Fibroblast of skin of right quadriceps (primary cell): ENCODE measurements around the gene CFAP126.
"Not testable (repeated sequence)": the region's sequence is repeated elsewhere in the genome, so short reads cannot be mapped to it uniquely, and the experiment has no call there.

Source experiments
- DNase-seq: peaks from one replicate; pipeline ENCODE4 v3.0.0-alpha.2; 2013

The CFAP126 gene, protein sequence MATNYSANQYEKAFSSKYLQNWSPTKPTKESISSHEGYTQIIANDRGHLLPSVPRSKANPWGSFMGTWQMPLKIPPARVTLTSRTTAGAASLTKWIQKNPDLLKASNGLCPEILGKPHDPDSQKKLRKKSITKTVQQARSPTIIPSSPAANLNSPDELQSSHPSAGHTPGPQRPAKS

DNA sequence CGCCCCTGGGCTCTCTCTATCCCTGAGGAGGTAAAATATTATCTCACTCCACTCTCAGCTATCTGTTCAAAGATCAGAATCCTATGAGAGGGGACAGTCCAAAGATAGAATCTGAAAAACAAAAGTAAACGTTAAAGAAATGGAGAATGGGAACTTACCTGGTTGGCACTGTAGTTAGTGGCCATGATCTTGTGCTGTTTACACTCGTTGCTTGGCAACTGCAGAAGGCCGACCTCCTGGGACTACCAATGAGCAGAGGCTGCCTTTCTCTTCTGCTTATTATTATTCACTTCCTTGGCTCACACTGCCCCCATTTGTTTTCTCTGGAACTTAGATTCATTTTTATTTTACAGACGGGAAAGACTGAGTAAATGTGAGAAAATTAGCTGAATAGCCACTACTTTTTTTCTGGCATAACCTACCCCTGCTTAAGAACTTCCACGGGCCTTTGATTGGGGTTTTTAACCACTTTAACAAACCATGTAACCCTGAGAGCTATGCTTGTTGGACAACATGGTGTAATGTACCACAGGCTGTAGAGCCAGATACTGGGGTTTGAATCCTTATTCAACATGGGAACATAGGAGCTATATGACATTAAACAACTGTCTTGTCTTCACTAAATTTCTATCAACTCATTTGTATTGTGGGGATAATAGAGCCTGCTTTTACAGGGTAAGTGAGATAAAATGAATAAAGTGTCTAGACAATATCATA is at the start of gene CFAP126:
Gene CFAP126, minus strand, starts transcription at position 193 of the 717 bp plus-strand sequence. Its CDS starts 8 bp downstream, at position 185.
- DNase-seq: peak; percentile 55

DNA sequence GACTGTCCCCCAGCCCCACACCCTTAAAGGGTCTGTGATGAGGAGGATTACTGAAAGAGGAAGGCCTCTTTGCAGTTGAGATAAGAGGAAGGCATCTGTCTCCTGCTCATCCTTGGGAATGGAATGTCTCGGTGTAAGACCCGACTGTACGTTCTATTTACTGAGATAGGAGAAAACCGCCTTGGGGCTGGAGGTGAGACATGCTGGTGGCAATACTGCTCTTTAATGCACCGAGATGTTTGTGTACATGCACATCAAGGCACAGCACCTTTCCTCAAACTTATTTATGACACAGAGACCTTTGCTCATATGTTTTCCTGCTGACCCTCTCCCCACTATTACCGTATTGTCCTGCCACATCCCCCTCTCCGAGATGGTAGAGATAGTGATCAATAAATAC is 45.4 kb upstream of the CFAP126 start:
- not testable (repeated sequence) for DNase-seq

DNA sequence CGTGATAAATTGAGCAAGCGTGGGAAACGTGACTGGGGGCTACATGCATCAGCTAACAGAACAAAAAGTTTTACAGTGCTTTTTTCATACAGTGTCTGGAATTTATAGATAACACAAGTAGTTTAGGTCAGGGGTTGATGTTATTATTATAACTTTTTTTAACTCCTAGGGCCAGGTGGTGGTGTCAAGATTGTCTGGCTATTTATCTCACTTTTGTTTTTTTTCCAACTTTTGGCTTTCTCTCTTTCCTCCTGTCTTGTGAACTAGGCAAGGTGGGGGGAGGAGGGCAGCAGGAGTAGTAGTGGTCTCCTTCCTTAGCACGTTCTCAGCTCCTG is 42.9 kb upstream of the CFAP126 start:
- DNase-seq: not testable (repeated sequence)

DNA sequence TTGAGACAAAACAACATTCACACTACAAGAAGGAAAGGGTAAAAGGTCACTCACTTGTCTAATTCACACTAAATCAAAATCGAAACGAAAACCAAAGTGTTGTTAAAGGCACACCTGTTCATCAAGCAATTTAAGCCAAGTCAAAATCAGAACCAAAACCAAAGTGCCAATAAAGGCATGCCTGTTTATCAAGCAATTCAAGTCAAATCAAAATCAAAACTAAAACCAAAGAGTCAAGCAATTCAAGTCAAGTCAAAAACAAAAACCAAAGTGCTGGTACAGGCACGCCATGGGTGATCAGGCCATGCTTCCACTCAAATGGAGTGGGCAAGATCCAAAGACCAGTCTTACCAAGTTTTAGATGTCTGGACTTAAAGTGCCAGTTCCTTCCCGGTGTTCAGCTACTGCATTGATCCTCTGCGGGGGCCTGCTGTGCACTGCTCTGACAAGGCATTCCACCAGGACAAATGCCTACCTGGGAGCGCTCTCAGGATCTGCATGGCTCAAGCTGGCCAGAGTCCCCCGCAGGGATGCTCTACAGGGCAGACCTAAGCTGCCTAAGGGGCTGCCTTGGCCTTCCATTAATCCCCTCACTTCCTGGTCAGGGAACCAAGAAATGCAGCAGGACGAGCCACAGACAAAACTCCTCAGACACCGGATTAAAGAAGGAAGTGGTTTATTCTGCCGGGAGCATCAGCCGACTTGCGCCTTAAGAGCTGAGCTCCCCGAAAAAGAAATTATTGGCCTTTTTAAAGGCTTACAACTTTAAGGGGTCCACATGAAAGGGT is 42.4 kb upstream of the CFAP126 start:
- not testable (repeated sequence) for DNase-seq

DNA sequence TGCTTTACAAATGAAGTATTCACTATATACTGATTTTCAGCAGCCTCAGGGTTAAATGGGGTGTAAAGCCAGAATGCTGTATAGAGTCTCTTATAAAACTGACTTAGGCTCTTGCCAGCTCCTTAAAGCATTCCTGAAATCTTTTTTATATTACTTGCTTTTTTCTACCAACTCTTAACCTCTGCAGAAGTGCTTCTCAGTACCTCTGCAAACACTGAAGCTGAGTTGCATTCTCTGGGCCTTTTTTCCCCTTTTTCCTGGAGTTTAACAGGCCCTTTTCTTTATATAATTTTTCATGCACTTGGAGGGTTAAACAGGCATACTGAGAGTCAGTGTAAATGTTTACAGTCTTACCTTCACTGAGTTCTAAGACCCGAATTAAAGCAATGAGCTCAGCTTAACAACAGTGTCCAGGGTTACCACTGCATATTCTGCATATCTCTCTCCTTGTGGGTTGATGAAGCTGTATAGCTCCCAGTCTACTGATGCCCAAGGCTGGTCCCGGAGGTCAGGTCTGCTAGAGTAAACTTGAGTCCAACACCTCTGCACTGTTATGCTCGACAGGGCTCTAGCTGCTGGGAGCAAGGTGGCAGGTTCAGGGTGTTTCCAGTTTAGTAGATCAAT is 40.9 kb upstream of the CFAP126 start:
- DNase-seq: no peak

DNA sequence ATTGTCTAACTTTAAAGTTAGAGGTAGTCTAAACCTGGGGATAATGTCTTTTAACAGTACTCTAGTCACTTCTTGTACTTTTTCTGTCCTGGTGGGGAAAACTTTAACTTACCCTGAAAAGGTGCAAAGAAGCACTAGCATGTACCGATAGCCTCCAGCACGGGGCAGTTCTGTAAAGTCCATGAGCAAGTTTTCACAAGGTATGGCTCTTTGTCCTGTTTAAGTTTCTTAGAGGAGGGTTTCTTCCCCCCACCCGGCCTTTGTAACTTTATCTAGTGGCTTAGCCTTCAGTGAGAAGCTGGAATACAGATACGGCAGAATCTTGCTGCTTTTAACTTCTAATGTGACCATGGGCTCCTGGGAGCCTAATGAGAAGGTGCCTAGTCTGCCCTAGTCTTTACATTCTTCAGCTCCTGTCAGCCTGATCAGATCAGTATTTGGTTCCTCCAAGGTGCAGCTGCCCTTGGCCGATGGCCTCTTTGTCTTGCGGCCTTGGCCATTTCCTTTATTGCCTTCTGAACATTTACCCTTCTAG is 39.8 kb upstream of the CFAP126 start:
- DNase-seq: no peak

DNA sequence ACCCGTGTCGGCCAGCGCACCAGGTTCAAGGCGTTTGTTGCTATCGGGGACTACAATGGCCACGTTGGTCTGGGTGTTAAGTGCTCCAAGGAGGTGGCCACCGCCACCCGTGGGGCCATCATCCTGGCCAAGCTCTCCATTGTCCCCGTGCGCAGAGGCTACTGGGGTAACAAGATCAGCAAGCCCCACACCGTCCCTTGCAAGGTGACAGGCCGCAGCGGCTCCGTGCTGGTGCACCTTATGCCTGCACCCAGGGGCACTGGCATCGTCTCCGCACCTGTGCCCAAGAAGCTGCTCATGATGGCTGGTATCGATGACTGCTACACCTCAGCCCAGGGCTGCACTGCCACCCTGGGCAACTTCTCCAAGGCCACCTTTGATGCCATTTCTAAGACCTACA is 38.9 kb upstream of the CFAP126 start:
- not testable (repeated sequence) for DNase-seq

DNA sequence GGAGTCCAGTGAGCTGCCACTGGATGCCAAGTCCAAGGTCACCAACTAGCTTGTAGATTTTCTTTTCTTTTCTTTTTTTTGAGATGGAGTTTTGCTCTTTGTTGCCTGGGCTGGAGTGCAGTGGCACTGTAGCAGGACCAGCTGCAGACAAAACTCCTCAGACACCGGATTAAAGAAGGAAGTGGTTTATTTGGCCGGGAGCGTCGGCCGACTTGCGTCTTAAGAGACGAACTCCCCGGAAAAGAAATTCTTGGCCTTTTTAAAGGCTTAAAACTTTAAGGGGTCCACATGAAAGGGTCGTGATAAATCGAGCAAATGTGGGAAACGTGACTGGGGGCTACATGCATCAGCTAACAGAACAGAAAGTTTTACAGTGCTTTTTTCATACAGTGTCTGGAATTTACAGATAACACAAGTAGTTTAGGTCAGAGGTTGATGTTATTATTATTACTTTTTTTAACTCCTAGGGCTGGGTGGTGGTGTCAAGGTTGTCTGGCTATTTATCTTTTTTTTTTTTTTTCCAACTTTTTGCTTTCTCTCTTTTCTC is 36.4 kb upstream of the CFAP126 start:
- DNase-seq: no peak

DNA sequence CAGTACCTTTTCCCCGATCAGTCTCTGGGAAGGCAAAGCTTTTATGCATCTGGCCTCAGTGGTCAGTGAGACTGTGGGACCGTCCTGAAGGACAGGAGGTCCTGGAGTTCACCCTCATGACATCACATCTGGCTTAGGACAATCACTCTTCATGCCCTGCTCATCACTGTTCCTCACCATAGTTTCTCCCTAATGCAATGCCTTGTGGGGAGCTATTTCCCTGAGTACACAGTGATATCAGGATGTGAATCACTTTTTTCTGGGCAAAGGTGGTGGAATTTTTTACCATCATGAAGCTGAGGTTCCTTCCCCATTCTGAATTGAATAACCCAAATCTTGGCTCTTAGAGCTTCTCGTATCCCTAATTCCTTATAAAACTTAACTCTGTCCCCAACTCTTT is 34.8 kb upstream of the CFAP126 start:
- no peak for DNase-seq

DNA sequence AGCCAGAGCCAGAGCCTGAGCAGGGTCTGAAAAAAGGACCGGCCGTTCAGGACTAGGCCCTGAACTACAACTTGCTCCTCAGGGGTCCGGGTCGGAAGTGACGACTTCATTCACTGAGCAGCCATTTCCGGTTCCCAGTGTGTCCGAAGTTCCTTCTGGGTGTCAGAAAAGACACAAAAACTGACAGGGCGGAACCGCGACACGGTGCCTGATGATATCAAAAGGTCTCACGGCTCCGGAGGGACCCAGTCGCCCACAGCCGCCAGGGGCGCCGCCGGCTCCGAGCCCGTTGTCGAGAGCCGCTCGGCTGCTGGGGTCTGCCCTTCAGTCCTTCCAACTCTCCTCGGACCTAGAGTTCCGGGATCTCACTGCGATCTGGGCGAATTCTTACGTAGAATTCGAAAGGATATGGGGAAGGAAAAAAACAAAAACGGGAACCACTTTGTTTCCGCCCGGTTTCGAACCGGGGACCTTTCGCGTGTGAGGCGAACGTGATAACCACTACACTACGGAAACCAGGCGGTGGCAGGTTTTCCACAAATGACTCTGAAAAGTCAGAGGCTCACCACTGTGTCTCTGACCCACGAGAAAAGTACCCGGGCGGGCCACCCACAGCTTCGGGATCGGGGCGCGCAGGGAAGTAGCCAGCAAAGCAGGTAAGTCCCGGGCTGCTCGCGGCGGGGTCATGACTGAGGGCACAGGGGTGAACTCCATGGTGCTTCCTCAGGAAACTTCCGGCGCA is 31.8 kb upstream of the CFAP126 start:
- peak; percentile 94 for DNase-seq

- DNase-seq: no peak
Measured at GRCh38 chr1:161398900-161399256, 31.2 kb upstream of the CFAP126 start.

- not testable (repeated sequence) for DNase-seq
Measured at GRCh38 chr1:161397038-161397437, 29.4 kb upstream of the CFAP126 start.

GRCh38 chr1:161393151-161393550 is 25.5 kb upstream of the CFAP126 start:
- DNase-seq: no peak

- DNase-seq: no peak
Measured at GRCh38 chr1:161391611-161392010, 23.9 kb upstream of the CFAP126 start.

GRCh38 chr1:161391136-161391535 is 23.5 kb upstream of the CFAP126 start:
- DNase-seq: not testable (repeated sequence)

- no peak for DNase-seq
Measured at GRCh38 chr1:161390559-161390858, 22.8 kb upstream of the CFAP126 start.

DNA sequence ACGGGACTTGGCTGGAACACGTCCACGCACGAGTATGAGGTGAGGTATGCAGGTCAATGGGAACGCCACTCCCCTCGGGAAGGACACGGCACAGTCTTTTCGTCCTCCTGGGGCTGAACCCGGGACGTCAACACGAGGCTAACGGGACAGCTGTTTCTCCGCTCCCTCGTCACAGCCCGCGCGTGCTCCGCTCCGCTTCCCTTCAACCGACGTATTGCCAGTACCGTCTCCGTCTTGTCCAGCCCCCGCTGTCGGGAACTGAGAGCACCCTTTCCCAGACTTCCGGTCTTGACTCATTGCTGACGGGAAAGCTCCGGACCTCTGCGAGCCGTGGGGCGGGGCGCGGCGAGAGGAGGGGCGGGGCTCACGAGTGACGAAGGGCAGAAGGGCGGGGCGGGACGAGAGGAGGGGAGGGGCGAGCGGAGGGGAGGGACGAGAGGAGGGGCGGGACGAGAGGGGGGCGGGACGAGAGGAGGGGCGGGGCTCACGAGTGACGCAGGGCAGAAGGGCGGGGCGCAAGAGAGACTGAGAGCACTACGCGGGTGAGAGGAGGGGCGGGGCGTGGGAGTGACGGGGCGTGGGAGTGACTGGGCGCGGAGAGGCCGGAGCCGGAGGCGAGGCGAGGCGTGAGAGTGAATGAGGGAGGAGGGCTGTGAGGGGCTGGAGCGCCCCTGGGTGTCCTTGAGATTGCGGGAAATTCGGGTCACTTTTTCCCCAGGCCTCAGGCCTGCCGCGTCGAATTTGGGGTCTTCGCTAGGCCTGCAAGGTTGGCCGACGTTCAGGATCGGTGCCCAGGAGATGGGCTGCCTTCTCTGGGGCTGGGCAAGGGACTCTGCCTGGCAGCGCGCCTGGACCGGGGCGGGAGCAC is 22.2 kb upstream of the CFAP126 start:
- peak; percentile 98 for DNase-seq

GRCh38 chr1:161389158-161389557 is 21.5 kb upstream of the CFAP126 start:
- not testable (repeated sequence) for DNase-seq

DNA sequence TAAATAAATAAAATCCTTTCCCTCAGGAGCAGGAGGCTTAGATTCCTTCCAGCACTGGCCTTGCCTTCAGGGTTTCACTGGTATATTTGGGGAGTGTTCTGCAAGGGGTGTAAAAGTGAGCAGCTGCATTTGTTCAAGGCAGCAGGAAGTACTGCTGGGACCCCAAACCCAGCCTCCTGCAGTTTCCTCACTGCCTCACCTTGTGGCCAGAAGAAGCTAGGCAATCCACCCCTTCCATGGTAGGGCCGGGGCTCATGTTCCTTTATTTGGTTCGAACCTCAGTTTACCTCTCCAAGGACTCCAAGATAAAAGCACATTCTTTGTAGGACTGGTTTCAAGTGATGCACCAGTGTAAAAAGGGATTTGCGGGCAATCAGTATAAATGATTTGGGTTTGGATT is 21.0 kb upstream of the CFAP126 start:
- no peak for DNase-seq

DNA sequence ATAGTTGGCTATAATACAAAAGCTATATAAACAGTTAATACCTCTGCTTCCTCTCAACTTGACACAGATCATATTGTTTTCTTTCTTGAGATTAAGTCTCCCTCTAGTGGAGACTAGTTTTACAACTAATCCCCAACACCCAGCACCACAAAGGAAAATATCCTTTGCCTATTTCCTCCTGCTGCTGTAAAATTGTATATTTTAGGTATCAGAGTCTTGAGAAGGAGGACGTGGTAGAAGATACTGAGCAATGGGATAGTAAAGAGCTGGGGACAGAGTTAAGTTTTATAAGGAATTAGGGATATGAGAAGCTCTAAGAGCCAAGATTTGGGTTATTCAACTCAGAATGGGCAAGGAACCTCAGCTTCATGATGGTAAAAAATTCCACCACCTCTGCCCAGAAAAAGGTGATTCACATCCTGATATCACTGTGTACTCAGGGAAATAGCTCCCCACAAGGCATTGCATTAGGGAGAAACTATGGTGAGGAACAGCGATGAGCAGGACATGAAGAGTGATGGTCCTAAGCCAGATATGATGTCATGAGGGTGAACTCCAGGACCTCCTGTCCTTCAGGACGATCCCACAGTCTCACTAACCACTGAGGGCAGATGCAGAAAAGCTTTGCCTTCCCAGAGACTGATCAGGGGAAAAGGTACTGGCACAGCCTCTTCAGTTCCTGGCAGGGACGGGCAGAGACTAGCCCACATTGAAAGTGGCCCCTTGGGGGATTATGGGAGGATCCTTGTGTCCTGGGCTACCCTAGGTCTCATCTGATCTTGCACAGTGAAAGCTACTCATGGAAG is 14.7 kb upstream of the CFAP126 start:
- DNase-seq: peak; percentile 63

DNA sequence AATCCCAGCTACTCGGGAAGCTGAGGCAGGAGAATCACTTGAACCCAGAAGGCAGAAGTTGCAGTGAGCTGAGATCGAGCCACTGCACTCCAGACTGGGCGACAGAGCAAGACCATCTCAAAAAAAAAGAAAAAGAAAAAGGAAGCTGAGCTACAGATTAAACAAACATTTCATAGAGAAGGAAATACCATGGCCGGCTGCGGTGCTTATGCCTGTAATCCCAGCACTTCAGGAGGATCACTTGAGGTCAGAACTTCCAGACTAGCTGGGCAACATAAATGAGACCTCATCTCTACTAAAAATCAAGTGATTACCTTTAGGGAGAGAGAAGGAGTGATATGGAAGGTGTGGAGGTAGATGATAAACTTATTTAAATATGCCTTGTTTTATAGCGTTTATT is 14.0 kb upstream of the CFAP126 start:
- no peak for DNase-seq
